Glomerular endothelial cell (primary cell): ENCODE data around the gene TRIM14. TPM values are rescaled to one million over a fixed set of nuclear protein-coding genes. Genes with fewer than 3 reads are reported as not detected.

ENCODE experiments used
- DNase-seq: peaks from one replicate; pipeline ENCODE4 v3.0.0-alpha.2; 2011; ENCODE audit warnings: low read depth, low spot score; ENCODE audit errors: extremely low read depth
- total RNA-seq: library from RNA; depleted of rRNA; stranded (reverse); fragments of >200 nt; gene quantifications from 2 replicates; pipeline ENCODE4 v1.2.3, GENCODE V29; 2015

The TRIM14 gene
- total RNA-seq, 1 donor from 2014 or later, result 9.1 TPM

DNA sequence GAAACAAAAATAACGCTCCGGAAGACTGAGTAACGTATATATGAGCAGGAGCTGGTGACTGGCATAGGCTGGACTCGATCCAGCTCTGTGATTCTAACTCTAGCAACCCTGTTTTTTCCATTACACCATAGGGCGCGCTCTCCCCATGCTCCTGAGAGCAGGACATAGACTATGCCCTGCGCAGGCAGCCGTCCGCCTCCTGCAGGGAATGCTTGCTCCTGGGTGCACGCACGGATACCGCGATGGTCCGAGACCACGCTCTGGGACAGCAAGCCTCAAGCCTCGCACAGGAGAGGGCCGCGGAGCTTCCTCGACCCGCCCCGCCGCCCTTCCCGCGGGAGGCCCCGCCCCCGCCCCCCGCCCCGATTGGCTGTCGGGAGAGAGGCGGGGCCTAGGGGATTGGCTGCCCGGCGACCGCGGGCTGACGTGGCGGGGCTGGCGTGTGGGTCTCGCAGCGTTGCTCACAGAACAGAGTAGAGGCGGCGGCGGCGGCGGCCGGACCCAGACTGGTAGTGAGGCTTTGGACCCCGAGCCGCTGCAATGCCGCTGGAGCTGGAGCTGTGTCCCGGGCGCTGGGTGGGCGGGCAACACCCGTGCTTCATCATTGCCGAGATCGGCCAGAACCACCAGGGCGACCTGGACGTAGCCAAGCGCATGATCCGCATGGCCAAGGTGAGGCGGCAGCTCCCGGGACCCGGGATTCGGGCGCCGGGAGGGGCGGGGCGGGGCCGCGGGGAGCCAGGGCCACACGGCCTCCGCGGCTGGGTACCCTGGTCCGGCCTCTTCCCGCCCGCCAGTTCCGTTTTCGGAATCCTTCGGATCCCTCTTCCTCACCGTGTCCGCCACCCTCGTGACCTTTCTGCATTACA is 62.5 kb downstream of the TRIM14 start, which contains the start of gene NANS:
NANS (plus strand) TSS at position 464 of the 869 bp plus-strand sequence; CDS start at position 541, 77 bp downstream.
- DNase-seq, result peak; percentile 87

DNA sequence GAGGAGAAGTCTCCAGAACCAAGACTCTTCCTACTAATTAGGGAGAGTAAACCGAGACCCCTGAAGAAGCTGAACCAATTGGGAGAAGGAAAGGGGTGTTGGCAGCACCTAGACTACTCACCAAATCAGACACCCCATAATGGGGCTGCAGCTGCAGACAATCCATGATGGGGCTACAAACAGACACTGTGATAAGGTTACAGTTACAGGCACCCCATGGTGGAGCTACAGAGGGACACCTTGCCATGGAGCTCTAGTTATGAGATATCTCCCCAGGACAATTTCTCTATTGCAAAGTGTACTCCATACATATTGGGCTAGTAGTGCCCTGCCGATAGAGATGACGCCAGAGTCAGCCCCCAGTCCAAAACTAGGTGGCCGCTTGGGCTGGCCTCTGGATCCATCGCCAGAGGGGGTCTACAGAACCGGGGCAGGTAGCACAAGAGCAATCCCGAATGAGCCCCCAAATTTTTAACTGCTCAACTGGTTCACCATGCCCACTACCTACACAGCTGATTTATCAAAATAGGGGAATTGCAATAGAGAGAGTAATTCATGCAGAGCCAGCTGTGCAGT is 64.6 kb downstream of the TRIM14 start:
- no peak for DNase-seq

DNA sequence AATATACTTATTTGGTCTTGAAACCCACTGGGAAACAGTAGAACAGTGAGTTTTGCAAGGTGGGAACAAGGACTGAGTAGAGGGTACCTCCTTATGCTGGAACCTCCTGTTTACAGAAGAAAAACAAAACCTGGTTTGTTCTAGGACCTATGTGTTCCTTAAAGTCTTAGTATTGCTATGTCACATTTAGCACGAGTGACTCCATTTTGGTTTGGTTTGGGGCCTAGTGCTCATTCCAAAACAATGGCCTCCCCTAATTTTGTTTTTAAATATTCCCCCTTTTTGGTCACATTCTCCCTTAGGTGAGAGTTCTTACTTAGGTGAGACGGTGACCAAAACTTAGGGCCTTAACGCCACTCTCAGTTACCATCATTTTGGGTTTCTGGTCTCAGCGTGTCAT is 68.7 kb downstream of the TRIM14 start:
- no peak for DNase-seq

DNA sequence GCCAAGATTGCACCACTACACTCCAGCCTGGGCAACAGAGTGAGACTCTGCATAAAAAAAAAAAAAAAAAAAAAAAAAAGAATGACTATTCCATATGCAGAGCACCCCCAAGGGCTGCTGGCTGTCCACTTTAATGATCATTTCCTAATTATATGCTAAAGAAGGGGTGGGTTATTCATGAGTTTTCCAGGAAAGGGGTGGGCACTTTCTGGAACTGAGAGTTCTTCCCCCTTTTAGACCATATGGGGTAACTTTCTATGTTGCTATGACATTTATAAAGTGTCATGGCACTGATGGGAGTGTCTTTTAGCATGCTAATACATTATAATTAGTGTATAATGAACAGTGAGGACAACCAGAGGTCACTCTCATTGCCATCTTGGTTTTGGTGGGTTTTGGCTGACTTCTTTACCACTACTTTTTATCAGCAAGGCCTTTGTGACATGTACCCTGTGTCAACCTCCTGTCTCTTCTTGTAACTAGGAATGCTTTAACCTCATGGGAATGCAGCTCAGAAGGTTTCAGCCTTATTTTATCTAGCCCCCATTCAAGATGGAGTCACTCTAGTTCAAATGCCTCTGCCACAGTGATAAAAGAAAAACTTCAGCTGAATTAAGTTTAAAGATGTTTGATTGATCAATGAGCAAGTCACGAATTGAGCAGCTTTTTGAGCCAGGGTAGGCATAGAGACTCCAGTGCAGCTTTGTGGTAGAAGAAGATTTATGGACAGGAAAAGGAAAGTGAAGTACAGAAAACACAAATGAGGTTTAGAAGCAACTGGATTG is 69.5 kb downstream of the TRIM14 start:
- DNase-seq, result no peak

DNA sequence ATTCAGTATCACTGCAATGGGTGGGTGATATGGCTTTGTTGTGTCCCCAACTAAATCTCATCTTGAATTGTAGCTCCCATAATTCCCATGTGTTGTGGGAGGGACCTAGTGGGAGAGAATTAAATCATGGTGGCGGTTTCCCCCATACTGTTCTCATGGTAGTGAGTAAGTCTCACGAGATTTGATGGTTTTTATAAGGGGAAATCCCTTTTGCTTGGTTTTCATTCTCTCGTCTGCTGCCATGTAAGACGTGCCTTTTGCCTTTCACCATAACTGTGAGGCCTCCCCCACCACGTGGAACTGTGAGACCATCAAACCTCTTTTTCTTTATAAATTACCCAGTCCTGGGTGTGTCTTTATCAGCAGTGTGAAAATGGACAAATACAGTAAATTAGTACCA is 72.0 kb downstream of the TRIM14 start:
- no peak for DNase-seq

DNA sequence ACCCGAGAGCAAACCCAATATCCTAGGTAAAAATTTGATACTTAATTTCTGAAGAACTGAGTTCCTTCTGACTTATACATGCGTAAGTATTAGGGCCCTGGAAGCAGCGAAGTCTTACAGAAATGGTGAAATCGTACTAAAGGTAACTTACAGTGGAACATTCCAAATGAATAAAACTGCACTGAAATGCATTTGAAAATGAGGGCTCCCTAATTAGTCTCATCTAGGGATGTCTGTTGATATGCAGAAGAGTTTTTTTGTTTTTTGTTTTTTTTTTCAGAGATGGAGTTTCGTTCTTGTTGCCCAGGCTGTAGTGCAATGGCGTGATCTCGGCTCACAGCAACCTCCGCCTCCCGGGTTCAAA is 72.9 kb downstream of the TRIM14 start:
- no peak for DNase-seq

DNA sequence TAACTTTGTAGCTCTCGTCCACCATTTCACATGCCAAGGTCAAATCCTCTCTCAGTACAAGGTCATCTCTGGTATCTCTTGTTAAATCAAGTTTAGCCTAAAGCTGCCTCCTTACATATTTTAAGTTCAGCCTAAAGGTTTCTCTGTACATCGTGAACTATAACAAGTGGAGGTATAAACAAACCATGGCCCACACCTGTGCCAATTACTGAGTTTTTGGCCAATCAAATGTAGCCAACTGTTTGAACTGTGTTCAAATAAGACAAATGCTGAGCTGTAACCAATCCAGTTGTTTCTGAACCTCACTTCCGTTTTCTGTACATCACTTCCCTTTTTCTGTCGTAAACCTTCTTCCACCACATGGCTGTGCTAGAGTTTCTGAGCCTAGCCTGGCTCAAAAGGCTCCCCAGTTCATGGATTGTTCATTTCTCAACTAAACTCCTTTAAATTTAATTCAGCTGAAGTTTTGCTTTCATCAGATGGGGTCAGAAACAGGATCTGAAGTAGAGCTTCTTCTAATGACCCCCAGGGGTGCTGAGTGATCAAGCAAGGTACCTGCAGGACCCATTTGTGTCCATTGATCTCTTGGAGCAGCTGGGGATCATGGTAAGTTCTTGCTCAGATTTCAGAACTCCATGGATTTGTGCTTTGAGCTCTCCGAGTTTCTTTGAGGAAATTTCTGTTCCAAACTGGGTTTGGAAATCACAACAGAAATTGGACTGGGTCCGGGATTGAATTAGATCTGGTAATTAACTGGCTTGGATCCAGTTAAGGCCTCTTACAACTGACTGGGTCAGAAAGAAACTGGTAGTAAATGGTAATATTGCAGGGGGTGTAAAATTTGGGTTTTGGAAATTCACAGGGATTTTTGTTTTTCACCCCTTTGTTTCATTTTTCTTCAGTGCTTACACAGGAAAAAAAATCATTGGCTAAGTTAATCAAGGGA is 73.5 kb downstream of the TRIM14 start:
- no peak for DNase-seq

DNA sequence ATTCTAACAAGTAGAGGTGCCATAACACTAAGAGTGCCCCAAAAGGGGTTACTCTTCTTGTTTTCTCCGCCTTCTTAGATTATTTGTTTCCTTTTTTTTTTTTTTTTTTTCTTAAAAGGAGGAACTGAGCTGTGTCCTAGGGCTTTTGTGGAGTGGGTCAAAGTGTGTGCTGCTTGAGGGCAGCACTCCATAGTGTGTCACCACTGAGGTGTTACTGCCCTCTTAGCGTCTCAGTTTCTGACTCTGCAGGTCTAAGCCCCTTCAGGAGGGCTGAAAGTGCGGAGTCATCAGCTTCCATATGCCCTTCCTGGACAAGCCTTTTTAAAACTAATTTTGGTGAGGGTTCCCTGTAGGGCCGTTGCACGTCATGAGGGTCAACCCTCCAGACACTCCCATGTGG is 75.1 kb downstream of the TRIM14 start:
- no peak for DNase-seq

DNA sequence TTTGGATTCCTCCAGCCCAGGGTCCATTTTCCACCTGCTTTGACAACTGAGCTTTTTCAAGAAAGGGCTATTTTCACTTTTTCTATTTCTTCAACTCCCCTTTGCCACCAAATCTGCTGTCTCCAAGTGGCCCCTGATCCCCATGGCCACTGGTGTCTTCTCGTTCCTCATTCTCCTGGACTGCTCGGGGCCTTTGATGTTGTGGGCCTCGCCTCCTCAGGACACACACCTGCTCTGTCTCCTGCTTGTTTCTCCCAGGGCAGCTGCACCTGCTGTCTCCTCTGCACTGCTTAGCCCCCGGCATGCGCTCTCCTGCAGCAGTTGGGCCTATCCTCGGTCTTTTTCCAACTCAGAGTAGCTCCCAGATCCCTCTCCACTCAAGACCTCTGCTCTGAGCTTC is 78.8 kb downstream of the TRIM14 start:
- no peak for DNase-seq

DNA sequence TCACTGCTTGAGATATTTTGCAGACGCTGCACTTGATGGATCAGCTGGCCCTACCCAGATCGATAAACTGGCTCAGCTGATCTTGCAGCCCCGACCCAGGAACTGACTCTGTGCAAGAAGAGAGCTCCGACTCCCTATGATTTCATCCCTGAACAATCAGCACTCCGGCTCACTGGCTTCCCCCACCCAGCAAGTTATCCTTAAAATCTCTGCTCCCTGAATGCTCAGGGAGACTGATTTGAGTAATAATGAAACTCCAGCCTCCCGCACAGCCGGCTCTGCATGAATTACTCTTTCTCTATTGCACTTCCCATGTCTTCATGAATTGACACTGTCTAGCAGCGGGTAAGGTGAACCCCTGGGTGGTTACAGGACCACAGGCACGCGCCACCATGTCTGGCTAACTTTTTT is 79.4 kb downstream of the TRIM14 start:
- no peak for DNase-seq

DNA sequence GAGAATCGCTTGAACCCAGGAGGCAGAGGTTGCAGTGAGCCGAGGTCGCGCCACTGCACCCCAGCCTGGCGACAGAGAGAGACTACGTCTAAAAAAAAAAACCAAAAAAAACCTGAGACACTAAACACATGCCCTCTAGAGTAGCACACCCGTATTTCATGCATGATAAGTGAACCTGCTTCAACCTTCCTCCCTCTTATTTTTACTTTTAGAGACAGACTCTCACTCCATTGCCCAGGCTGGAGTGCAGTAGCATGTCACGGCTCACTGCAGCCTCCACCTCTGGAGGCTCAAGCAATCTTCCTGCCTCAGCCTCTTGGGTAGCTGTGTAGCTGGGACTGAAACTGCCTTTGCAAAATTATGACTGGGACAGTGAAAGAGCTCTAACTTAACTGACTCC is 80.1 kb downstream of the TRIM14 start:
- DNase-seq, result no peak

DNA sequence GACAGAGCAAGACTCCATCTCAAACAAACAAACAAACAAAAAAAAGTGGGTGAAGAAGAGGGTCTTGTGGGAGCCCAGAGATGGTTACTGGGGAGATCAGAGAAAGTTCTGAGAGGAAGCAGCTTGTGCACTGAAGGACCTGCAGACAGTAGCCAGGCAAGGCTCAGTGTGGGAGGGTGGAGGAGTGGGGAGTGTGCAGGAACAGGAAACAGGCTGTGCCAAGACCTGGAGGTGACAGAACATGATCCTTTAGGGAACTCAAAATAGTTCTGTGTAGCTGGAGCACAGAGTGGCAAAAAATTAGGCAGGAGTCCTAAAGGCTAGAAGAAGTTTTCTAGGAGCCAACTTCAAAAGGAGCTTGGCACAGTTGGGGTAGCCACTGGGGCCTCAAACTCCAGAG is 81.7 kb downstream of the TRIM14 start:
- DNase-seq, result no peak

DNA sequence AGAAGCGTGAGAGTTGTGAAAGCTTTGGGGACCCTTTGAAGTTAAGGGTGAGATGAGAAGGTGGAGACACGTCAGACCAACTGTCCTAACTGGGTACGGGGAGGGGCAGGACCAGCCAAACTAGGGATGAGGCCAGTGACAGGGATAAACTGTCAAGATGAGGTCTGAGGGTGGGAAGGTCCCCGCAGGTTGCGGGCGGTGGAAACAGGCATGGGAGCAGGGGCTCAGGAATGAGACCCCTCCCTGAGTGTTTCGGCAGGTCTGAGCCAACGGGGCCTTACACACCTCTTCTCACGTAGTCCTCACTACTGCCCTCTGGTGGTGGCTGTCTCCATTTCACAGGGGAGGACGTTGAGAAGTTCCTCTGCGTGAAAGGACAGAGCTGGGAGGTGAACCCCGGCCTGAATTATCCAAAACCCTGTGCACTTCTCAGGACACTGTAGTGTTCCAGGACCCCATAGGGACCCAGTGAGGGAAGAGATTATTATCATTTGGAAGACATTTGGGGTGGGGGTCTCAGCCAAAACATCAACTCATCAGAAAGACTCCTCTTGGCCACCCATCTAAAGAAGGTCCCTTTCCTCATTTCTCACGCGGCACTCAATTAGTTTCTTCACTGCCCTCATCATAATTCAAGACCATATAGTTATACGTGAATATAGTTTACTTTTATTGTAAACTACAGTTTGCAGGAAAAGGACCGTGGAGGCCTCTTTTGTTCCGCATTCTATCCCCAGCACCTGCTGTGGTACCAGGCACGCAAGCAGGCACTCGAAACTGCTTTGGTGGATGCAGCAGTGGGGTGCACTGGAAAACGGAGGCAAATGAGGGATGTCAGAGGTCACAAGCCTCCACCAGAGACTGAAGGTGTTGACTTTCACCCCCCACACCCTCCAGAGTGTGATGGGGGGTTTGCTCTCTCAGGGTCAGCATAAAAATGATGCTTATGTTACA is 84.2 kb downstream of the TRIM14 start:
- peak; percentile 50 for DNase-seq

DNA sequence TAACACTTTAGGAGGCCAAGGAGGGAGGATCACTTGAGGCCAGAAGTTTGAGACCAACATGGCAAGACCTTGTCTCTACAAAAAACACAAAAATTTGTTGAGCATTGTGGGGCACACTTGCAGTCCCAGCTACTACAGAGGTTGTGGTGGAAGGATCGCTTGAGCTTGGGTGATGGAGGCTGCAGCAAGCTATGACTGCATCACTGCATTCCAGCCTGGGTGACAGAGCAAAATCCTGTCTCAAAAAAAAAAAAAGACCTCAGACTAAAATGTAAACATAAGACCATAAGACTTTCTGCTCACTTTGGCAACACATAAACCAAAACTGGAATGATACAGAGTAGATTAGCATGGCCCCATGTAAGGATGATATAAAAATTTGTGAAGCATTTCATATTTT is 87.1 kb downstream of the TRIM14 start:
- DNase-seq, result no peak

DNA sequence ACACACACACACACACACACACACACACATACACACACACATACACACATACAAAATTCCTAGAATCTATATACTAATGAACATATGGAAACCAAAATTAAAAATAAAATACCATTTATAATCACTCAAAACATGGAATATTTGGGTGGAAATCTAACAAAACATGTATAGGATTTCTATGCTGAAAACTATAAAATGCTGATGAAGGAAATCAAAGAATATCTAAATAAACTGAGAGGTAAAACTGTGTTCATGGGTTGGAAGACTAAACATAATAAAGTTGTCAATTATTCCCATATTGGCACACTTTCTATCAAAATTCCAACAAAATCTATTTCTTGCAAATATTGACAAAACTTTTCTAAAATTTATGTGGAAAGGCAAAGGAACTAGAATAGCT is 87.9 kb downstream of the TRIM14 start:
- DNase-seq, result no peak

DNA sequence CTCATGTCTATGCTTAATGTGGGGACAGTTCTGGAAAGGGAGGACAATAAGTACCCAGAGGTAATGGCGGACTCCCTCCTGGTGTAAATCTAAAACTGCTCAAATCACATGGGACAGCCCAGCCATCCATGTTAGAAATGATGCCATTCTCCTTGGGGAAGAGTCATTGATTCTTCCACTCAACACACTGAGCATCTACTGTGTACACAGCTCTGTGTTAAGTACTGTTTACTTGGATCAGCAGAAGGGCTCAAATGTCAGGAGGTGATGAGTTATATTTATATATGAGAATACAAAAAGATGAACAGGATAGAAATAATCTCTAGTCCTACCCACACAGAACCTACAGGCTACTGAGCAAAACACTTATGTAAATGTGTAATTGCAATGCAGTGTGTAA is 94.3 kb downstream of the TRIM14 start:
- DNase-seq, result no peak

DNA sequence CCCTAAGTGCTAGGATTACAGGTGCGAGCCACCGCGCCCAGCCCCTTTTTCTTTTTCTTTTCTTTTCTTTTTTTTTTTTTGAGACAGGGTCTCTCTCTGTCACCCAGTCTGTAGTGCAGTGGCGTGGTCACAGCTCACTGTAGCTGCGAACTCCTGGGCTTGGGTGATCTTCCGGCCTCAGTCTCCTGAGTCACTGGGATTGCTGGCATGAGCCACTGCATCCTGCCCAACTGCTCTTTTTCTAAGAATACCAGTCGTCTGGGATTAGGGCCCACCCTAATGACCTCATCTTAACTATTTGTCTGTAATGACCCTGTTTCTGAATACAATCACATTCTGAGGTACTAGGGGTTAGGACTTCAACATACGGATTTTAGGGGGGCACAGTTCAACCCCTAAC is 96.6 kb downstream of the TRIM14 start:
- peak; percentile 23 for DNase-seq

DNA sequence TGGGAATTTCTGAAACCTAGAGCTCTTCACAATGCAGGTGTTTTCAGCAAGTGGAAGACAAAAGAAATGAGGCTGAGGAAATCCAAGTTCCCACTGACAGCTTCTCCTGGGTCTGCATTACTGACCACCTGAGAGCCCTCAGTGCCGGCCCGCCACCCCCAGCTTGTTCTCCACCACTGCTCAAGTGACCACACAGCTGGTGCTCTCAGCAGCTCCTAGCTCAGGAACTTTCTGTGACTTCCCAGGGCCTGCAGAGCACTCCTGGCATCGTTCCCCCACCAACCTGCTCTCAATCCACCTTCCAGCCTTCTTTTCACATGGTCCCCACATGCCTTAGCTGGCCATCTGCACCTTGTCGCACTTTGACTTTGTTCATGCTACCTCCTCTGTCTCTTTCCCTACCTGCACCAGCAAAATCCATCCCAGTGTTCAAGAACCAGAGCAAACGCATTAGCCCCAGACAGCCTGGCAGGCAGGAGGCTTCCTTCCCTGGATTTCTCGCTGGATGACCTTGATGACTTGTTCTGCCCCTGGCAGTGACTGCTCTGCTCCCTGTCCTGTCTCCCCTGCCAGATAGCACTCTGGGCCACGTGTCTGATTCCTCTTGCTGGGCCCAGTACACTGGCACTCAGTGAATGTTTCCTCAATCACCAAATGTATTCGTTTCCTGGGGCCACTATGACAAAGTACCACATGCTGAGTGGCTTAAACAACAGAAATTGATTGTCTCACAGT is 97.5 kb downstream of the TRIM14 start:
- DNase-seq, result no peak
